H1 (cell line): ENCODE results near the gene ABCA5. TPM values are rescaled to one million over a fixed set of nuclear protein-coding genes. Genes with fewer than 3 reads are reported as not detected.

Experiments used
- CTCF ChIA-PET: fragments of 300-600 bp; sonication (Branson Sonifier 250); formaldehyde crosslinking; loops from one replicate; lab custom pipeline; 2021; ENCODE audit not compliant: partially characterized antibody; lab: Charles Lee
- POLR2A ChIA-PET: fragments of 300-600 bp; sonication (Branson Sonifier 250); formaldehyde crosslinking; loops from one replicate; lab custom pipeline; 2021; ENCODE audit warnings: inconsistent platforms; ENCODE audit not compliant: partially characterized antibody; lab: Charles Lee
- DNase-seq, 2 experiments: peaks; one replicate each; pipeline versions ENCODE4 v3.0.0 to v3.0.0-alpha.2; 2010 to 2022; ENCODE audit warnings: low spot score in 2 of 2, low read depth in 1 of 2, mixed read lengths in 1 of 2
- FAIRE-seq: peaks from 2 replicates; lab custom pipeline; 2011; peaks lifted over from hg19 to GRCh38; lab: Jason Lieb, UNC
- H2AFZ ChIP-seq: 2 replicates; pipeline ENCODE4 v1.8.1; 2012; ENCODE audit warnings: low read length, inconsistent platforms
- H2AK5ac ChIP-seq: 2 replicates; pipeline ENCODE4 v1.6.1; 2013; ENCODE audit warnings: low read depth, low read length
- H2BK120ac ChIP-seq: replicated peaks from 2 replicates; pipeline ENCODE3; 2013; ENCODE audit warnings: low read depth, low read length, inconsistent platforms
- H2BK12ac ChIP-seq: 2 replicates; pipeline ENCODE4 v1.6.1; 2013; ENCODE audit warnings: low read depth, low read length
- H2BK15ac ChIP-seq: 2 replicates; pipeline ENCODE4 v1.6.1; 2013; ENCODE audit warnings: low read length
- H2BK20ac ChIP-seq: 2 replicates; pipeline ENCODE4 v1.6.1; 2013; ENCODE audit warnings: low read length
- H2BK5ac ChIP-seq: 2 replicates; pipeline ENCODE4 v1.6.1; 2013; ENCODE audit warnings: low read depth, low read length
- H3K14ac ChIP-seq: 2 replicates; pipeline ENCODE4 v1.6.1; 2013; ENCODE audit warnings: inconsistent platforms; ENCODE audit not compliant: insufficient read length
- H3K18ac ChIP-seq: 2 replicates; pipeline ENCODE4 v1.6.1; 2013; ENCODE audit warnings: low read length; ENCODE audit errors: extremely low read depth
- H3K23ac ChIP-seq: 2 replicates; pipeline ENCODE4 v1.6.1; 2013; ENCODE audit warnings: inconsistent platforms; ENCODE audit not compliant: insufficient read length
- H3K23me2 ChIP-seq: 2 replicates; pipeline ENCODE4 v1.6.1; 2013; ENCODE audit warnings: low read depth, low read length
- H3K27ac ChIP-seq: 2 replicates; pipeline ENCODE4 v1.6.1; 2011; ENCODE audit warnings: low read depth, low read length, inconsistent platforms
- H3K27me3 ChIP-seq, 4 experiments: replicated peaks in 1 of 4; 1 replicate in 1 of 4; 2 replicates in 3 of 4; pipeline versions ENCODE4 v1.6.1 to v1.8.1; 2011 to 2013; ENCODE audit warnings: low read length in 3 of 4, mild to moderate bottlenecking in 3 of 4, inconsistent platforms in 2 of 4, mixed read lengths in 2 of 4, moderate library complexity in 1 of 4; ENCODE audit not compliant: control insufficient read depth in 3 of 4, insufficient read depth in 3 of 4; ENCODE audit errors: extremely low read depth in 1 of 4
- H3K36me3 ChIP-seq, 4 experiments: 2 replicates each; pipeline versions ENCODE4 v1.6.1 to v1.8.1; 2011 to 2013; ENCODE audit warnings: mild to moderate bottlenecking in 4 of 4, low read length in 3 of 4, moderate library complexity in 2 of 4, control low read depth in 1 of 4, inconsistent platforms in 1 of 4; ENCODE audit not compliant: insufficient read depth in 4 of 4, control insufficient read depth in 2 of 4
- H3K4ac ChIP-seq: replicated peaks from 2 replicates; pipeline ENCODE3; 2013; ENCODE audit warnings: low read length, low read depth, mixed read lengths, inconsistent platforms; ENCODE audit not compliant: insufficient read length
- H3K4me1 ChIP-seq, 4 experiments: replicated peaks in 1 of 4; 1 replicate in 1 of 4; 2 replicates in 3 of 4; pipeline versions ENCODE4 v1.6.1 to v1.8.1; 2011 to 2013; ENCODE audit warnings: low read length in 3 of 4, inconsistent platforms in 2 of 4, mixed read lengths in 1 of 4; ENCODE audit not compliant: insufficient read depth in 4 of 4, control insufficient read depth in 3 of 4
- H3K4me2 ChIP-seq, 2 experiments: 2 replicates each; pipeline versions ENCODE4 v1.6.1 to v1.8.1; 2011 to 2013; ENCODE audit warnings: low read depth in 2 of 2, low read length in 2 of 2, control low read depth in 1 of 2, inconsistent platforms in 1 of 2, mild to moderate bottlenecking in 1 of 2; ENCODE audit not compliant: insufficient read depth in 1 of 2
- H3K4me3 ChIP-seq, 4 experiments: fragments of 200-600, 300-600 bp in 1 of 4; sonication (generic), shearing (Covaris generic), sonication (Bioruptor Twin) in 1 of 4; 2 replicates each; pipeline versions ENCODE4 v1.5.1 to v1.8.1; 2011 to 2016; ENCODE audit warnings: low read length in 4 of 4, low read depth in 3 of 4, control low read depth in 2 of 4, inconsistent platforms in 2 of 4, mild to moderate bottlenecking in 2 of 4, mixed read lengths in 1 of 4, moderate library complexity in 1 of 4; ENCODE audit not compliant: insufficient read depth in 2 of 4; ENCODE audit errors: extremely low read depth in 1 of 4
- H3K56ac ChIP-seq: replicated peaks from 2 replicates; pipeline ENCODE3; 2013; ENCODE audit warnings: low read depth, mild to moderate bottlenecking, mixed read lengths, low read length, inconsistent platforms; ENCODE audit not compliant: insufficient read length
- H3K79me1 ChIP-seq: 2 replicates; pipeline ENCODE4 v1.6.1; 2013; ENCODE audit warnings: low read depth, low read length, control low read depth
- H3K79me2 ChIP-seq, 2 experiments: 2 replicates each; pipeline versions ENCODE4 v1.6.1 to v1.8.1; 2012 to 2013; ENCODE audit warnings: low read length in 2 of 2, mild to moderate bottlenecking in 2 of 2, inconsistent platforms in 1 of 2; ENCODE audit not compliant: insufficient read depth in 2 of 2, control insufficient read depth in 1 of 2
- H3K9ac ChIP-seq, 4 experiments: replicated peaks in 1 of 4; 1 replicate in 1 of 4; 2 replicates in 3 of 4; pipeline versions ENCODE4 v1.6.1 to v1.8.1; 2011 to 2013; ENCODE audit warnings: low read depth in 3 of 4, low read length in 3 of 4, control low read depth in 2 of 4, mild to moderate bottlenecking in 2 of 4, moderate library complexity in 2 of 4, inconsistent platforms in 1 of 4; ENCODE audit errors: extremely low read depth in 1 of 4
- H3K9me3 ChIP-seq, 2 experiments: 2 replicates each; pipeline versions ENCODE4 v1.6.1 to v1.8.1; 2012 to 2013; ENCODE audit warnings: mild to moderate bottlenecking in 2 of 2, moderate library complexity in 2 of 2, control low read depth in 1 of 2, inconsistent platforms in 1 of 2, low read depth in 1 of 2, low read length in 1 of 2, mixed read lengths in 1 of 2; ENCODE audit not compliant: insufficient read depth in 2 of 2
- H4K20me1 ChIP-seq, 2 experiments: replicated peaks in 1 of 2; 2 replicates each; pipeline versions ENCODE3 to v1.8.1; 2011 to 2013; ENCODE audit warnings: inconsistent platforms in 2 of 2, low read length in 2 of 2, mild to moderate bottlenecking in 1 of 2; ENCODE audit not compliant: insufficient read depth in 2 of 2, control insufficient read depth in 1 of 2
- H4K5ac ChIP-seq: 2 replicates; pipeline ENCODE4 v1.6.1; 2013; ENCODE audit warnings: low read length, low read depth, mixed read lengths, inconsistent platforms; ENCODE audit not compliant: insufficient read length
- H4K8ac ChIP-seq: 2 replicates; pipeline ENCODE4 v1.8.0; 2013; ENCODE audit warnings: mild to moderate bottlenecking, moderate library complexity, low read length, inconsistent platforms; ENCODE audit not compliant: insufficient read depth; ENCODE audit errors: extremely low read depth
- H4K91ac ChIP-seq: replicated peaks from 2 replicates; pipeline ENCODE3; 2013; ENCODE audit warnings: low read length, mixed read lengths, inconsistent platforms; ENCODE audit not compliant: insufficient read length
- CBX5 ChIP-seq: fragments of 300-800, 300-1000 bp; sonication (generic); IDR thresholded peaks from 2 replicates; pipeline ENCODE4 v1.7.1; 2016; ENCODE audit warnings: antibody characterized with exemption, low read length, low read depth
- KDM1A ChIP-seq: fragments of 200-600, 300-600 bp; sonication (generic); IDR thresholded peaks from 2 replicates; pipeline ENCODE4 v1.7.1; 2016; ENCODE audit warnings: mild to moderate bottlenecking, low read length, borderline replicate concordance
- MAFK ChIP-seq: IDR thresholded peaks from 2 replicates; pipeline ENCODE4 v1.6.1; 2012; ENCODE audit warnings: low read depth, mild to moderate bottlenecking, improper control_type of control experiment, low read length
- POU5F1 ChIP-seq: IDR thresholded peaks from 2 replicates; pipeline ENCODE4 v1.6.1; 2011; ENCODE audit warnings: low read depth, mild to moderate bottlenecking, low read length, moderate library complexity
- RAD21 ChIP-seq, 2 experiments: IDR thresholded peaks in 1 of 2; conservative IDR thresholded peaks in 1 of 2; 2 replicates each; pipeline ENCODE4 v1.6.1; 2011; ENCODE audit warnings: low read depth in 2 of 2, low read length in 2 of 2, improper control_type of control experiment in 1 of 2, inconsistent platforms in 1 of 2, mild to moderate bottlenecking in 1 of 2, moderate library complexity in 1 of 2
- SRF ChIP-seq: IDR thresholded peaks from 2 replicates; pipeline ENCODE4 v1.6.1; 2011; ENCODE audit warnings: mild to moderate bottlenecking, low read depth, low read length, moderate library complexity
- TCF12 ChIP-seq: IDR thresholded peaks from 2 replicates; pipeline ENCODE4 v1.6.1; 2011; ENCODE audit warnings: low read depth, mild to moderate bottlenecking, low read length
- WGBS, 2 experiments: shearing (Covaris generic) in 1 of 2; methylation state at CpG; one replicate each; pipeline versions ENCODE4 v1.1.6 to v1.1.7; 2013 to 2015; ENCODE audit warnings: low lambda C conversion rate in 2 of 2, mixed read lengths in 2 of 2, inconsistent platforms in 1 of 2, low coverage in 1 of 2, missing lambda C conversion rate in 1 of 2; ENCODE audit not compliant: insufficient replicate concordance in 2 of 2, insufficient coverage in 1 of 2, insufficient read length in 1 of 2; ENCODE audit errors: extremely low coverage in 1 of 2, missing lambda C conversion rate in 1 of 2; 5-methylcytosine and 5-hydroxymethylcytosine counted together
- polyA plus RNA-seq, 7 experiments: library from polyadenylated mRNA; depleted of rRNA in 3 of 7; stranded (reverse) in 5 of 7; unstranded in 2 of 7; fragments of >200 nt in 5 of 7; fragments of 200-250 nt in 2 of 7; gene quantifications; 1 replicate in 5 of 7; 2 replicates in 1 of 7; 4 replicates in 1 of 7; pipeline versions ENCODE4 v1.2.1 to v1.2.3, GENCODE V29; 2011 to 2013; ENCODE audit warnings: missing spikeins in 2 of 7, mixed read lengths in 2 of 7
- total RNA-seq: library from RNA; stranded (reverse); fragmentation: NEBNext Ultra II Directional; extraction: Animal tissue kit (Norgen Biotek cat#: 25700); gene quantifications from 2 replicates; pipeline ENCODE4 v1.2.1, GENCODE V29; 2021

The ABCA5 gene
- total and polyA plus RNA-seq, 2 of the 8 experiments (the other 6 are each of a cell fraction or from before 2014, with no cell fraction given) = 1.3 to 4.1 TPM

DNA sequence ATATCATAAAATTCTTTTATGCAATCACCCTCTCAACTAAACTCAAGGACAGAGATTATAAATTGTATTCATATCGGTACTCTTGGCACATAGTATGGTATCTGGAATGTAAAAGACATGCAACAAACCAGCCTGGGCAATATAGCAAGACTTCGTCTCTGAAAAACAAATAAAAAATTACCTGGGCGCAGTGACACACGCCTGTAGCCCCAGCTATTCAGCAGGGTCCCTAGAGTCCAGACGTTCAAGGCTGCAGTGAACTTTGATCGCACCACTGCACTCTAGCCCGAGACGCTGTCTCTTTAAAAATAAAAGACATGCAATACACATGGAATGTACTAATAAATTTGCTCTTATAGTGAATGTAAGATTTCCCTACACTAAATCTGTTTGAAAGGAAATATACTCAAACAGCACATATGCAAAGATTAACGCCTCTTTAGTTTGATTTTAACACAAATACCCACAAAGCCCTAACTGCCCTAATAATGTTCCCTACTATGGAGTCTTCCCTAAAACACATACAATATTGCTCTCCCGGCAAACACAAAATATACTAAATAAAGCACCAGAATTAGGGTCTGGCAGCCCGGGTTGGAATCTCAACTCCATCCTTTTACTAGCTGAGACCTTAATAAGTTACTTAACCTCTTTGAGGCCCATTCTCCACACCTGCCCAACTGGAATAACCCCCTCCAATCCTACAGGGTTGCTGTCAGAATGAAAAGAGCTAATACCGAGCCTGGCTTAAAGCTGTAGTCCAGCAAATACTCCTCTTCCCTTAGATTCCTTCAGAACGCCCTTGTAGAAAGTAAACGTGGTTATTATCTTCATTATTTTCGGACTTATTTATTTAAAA, 1.2 kb downstream of the ABCA5 start:
- H3K36me3 ChIP-seq = no peaks in the 10 kb centered on the region
- no peak for DNase-seq
- H3K23me2 ChIP-seq = peaks cover 11% of the 10 kb centered on the region
- H3K4me3 ChIP-seq = peak overlapping the region; percentile 63 to 87 (median 72); a peak in 7 of 8 replicates
- ChIA-PET CTCF (interaction anchor here (0.8 to 3.1 kb wide), 7 partner anchors 10 to 198 kb away, joined by 3 to 9 read pairs (median 4); no protein-coding TSS in a partner anchor), POLR2A (interaction anchor here (0.8 to 1.4 kb wide), 3 partner anchors 8 to 129 kb away, joined by 3 to 4 read pairs (median 3); no protein-coding TSS in a partner anchor)
- no peaks in the 10 kb centered on the region for H3K79me1 ChIP-seq
- H2BK20ac ChIP-seq = no peak overlapping the region
- H4K91ac ChIP-seq = no peak overlapping the region
- 0 out of 2 replicates have a peak overlapping the region, but pooled peaks have one; percentile 43 for H2AFZ ChIP-seq
- H4K8ac ChIP-seq = no peak overlapping the region
- H2BK120ac ChIP-seq = no peak overlapping the region
- FAIRE-seq = no peak
- H3K79me2 ChIP-seq = no peaks in the 10 kb centered on the region
- no peak overlapping the region for H3K9ac ChIP-seq
- H3K4ac ChIP-seq = no peak overlapping the region
- no peaks in the 10 kb centered on the region for H4K20me1 ChIP-seq
- no peak overlapping the region for H4K5ac ChIP-seq
- peaks cover 2 to 4% of the 10 kb centered on the region in 2 experiments; a peak in 3 of 4 replicates for H3K9me3 ChIP-seq
- no peak overlapping the region for H2BK15ac ChIP-seq
- peak overlapping the region; percentile 74 to 97 for H3K4me2 ChIP-seq
- no peak overlapping the region for H3K18ac ChIP-seq
- H3K23ac ChIP-seq = no peak overlapping the region
- no peak overlapping the region for H3K56ac ChIP-seq
- H2BK5ac ChIP-seq = no peak overlapping the region
- peaks cover 0 to 15% (median 10%) of the 10 kb centered on the region in 4 experiments; a peak in 5 of 7 replicates for H3K27me3 ChIP-seq
- H3K4me1 ChIP-seq = peaks cover 0 to 4% (median 3%) of the 10 kb centered on the region in 4 experiments; a peak in 5 of 7 replicates
- no peak overlapping the region for H2AK5ac ChIP-seq
- H2BK12ac ChIP-seq = no peak overlapping the region
- H3K14ac ChIP-seq = no peak overlapping the region
- no peak overlapping the region for H3K27ac ChIP-seq
- WGBS, 2 experiments = 65% methylated on average over 15 of the region's 15 CpGs; no CpG with 5 or more reads in 1 of the 2 experiments
- TF ChIP-seq RAD21 (IDR thresholded peaks at IDR 0.05 in 1 of 2, conservative IDR thresholded peaks at IDR 0.05 in 1 of 2; ENCODE audit: low read depth in 2 of 2, low read length in 2 of 2) = no peak
- no peak for TF ChIP-seq POU5F1
- TF ChIP-seq SRF = no peak
- TF ChIP-seq MAFK = no peak
- no peak for TF ChIP-seq TCF12
- no peak for TF ChIP-seq KDM1A
- no peak for TF ChIP-seq CBX5
